ENCODE data around the gene PSAPL1. TPM values are rescaled to one million over a fixed set of nuclear protein-coding genes. Genes with fewer than 3 reads are reported as not detected.

PSAPL1 gene
- total RNA-seq, 1 donor from 2014 or later = not detected

DNA sequence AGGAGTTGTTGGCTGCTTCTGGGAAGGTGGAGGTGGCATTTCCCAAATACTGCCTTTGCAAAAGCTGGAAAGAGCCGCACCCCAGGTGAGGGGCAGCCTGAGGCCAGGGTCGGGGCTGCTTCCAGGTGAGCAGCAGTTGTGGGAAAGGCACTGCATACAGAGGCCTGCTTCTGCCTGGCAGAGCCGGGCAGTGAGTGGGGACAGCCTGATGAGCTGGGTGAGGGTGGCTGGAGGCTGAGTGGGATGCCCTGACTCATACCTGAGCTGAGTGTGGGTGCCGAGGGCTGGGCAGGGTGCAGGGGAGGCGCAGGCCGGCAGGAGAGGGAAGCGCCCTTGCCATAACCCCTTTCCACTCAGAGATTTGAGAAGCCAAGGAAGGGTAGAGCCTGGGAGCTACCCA, 6.5 kb upstream of the PSAPL1 start:
- peaks cover 10% of the 10 kb centered on the region for H3K36me3 Mint-ChIP-seq (ENCODE audit: low read depth)
- H3K9me3 Mint-ChIP-seq (ENCODE audit: low read depth) = peaks cover 8% of the 10 kb centered on the region
- TF ChIP-seq, protein P1, sequence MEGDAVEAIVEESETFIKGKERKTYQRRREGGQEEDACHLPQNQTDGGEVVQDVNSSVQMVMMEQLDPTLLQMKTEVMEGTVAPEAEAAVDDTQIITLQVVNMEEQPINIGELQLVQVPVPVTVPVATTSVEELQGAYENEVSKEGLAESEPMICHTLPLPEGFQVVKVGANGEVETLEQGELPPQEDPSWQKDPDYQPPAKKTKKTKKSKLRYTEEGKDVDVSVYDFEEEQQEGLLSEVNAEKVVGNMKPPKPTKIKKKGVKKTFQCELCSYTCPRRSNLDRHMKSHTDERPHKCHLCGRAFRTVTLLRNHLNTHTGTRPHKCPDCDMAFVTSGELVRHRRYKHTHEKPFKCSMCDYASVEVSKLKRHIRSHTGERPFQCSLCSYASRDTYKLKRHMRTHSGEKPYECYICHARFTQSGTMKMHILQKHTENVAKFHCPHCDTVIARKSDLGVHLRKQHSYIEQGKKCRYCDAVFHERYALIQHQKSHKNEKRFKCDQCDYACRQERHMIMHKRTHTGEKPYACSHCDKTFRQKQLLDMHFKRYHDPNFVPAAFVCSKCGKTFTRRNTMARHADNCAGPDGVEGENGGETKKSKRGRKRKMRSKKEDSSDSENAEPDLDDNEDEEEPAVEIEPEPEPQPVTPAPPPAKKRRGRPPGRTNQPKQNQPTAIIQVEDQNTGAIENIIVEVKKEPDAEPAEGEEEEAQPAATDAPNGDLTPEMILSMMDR (IDR thresholded peaks at IDR 0.05) = no peak
- H3K27ac Mint-ChIP-seq (ENCODE audit: unreplicated experiment) = no peak overlapping the region
- H3K27me3 Mint-ChIP-seq (ENCODE audit: low read depth) = peaks cover 39% of the 10 kb centered on the region
- DNase-seq (ENCODE audit: low spot score) = no peak
- H3K4me1 Mint-ChIP-seq (ENCODE audit: low read depth) = no peaks in the 10 kb centered on the region
- H3K4me3 Mint-ChIP-seq (ENCODE audit: unreplicated experiment) = no peak overlapping the region

DNA sequence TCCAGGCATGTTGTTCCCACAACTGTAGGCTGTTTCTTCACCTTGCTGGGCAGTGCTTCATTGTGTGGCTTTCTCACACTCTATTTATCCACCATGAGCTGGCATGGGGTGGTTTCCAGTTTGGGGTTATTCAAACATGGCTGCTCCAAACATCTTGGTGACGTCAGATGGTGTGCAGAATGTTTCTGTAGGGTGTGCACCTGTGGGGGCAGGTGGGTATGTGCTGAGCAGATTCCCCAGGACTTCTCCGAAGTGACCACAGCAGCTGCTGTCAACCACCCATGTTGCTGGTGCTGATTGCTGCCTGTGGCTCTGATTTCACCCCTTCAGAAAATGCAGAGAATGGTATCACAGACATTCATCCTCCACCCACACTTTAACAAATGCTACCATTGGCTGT, 5.0 kb upstream of the PSAPL1 start:
- peaks cover 6% of the 10 kb centered on the region for H3K4me1 Mint-ChIP-seq (ENCODE audit: low read depth)
- TF ChIP-seq, protein P1 (IDR thresholded peaks at IDR 0.05) = no peak
- no peak for DNase-seq (ENCODE audit: low spot score)
- no peak overlapping the region for H3K4me3 Mint-ChIP-seq (ENCODE audit: unreplicated experiment)
- H3K9me3 Mint-ChIP-seq (ENCODE audit: low read depth) = peaks cover 8% of the 10 kb centered on the region
- peaks cover 10% of the 10 kb centered on the region for H3K36me3 Mint-ChIP-seq (ENCODE audit: low read depth)
- no peak overlapping the region for H3K27ac Mint-ChIP-seq (ENCODE audit: unreplicated experiment)
- peaks cover 40% of the 10 kb centered on the region for H3K27me3 Mint-ChIP-seq (ENCODE audit: low read depth)

DNA sequence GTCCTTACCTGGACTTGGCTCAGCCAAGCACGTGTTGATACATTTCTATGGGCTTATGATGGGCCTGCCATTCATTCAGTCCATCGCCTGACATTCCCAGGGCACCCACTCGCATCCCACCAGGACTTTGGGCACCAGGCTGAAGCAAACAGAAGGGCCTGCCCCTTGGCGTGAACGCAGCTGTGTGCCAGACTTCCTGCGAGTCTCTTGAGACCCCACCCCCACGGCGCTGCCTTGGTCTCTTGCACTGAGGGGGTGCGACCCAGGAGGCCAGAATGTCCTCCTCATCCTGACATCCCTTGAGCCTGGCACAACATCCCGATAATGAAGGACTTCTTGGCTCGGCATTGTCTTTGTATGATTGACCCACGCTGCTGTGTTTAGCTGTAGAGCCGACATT, 1.5 kb upstream of the PSAPL1 start:
- H3K4me3 Mint-ChIP-seq (ENCODE audit: unreplicated experiment) = no peak overlapping the region
- TF ChIP-seq, protein P1 (IDR thresholded peaks at IDR 0.05) = no peak
- DNase-seq (ENCODE audit: low spot score) = no peak
- peaks cover 6% of the 10 kb centered on the region for H3K36me3 Mint-ChIP-seq (ENCODE audit: low read depth)
- H3K9me3 Mint-ChIP-seq (ENCODE audit: low read depth) = peaks cover 8% of the 10 kb centered on the region
- no peak overlapping the region for H3K27ac Mint-ChIP-seq (ENCODE audit: unreplicated experiment)
- peaks cover 31% of the 10 kb centered on the region for H3K27me3 Mint-ChIP-seq (ENCODE audit: low read depth)
- peaks cover 6% of the 10 kb centered on the region for H3K4me1 Mint-ChIP-seq (ENCODE audit: low read depth)

DNA sequence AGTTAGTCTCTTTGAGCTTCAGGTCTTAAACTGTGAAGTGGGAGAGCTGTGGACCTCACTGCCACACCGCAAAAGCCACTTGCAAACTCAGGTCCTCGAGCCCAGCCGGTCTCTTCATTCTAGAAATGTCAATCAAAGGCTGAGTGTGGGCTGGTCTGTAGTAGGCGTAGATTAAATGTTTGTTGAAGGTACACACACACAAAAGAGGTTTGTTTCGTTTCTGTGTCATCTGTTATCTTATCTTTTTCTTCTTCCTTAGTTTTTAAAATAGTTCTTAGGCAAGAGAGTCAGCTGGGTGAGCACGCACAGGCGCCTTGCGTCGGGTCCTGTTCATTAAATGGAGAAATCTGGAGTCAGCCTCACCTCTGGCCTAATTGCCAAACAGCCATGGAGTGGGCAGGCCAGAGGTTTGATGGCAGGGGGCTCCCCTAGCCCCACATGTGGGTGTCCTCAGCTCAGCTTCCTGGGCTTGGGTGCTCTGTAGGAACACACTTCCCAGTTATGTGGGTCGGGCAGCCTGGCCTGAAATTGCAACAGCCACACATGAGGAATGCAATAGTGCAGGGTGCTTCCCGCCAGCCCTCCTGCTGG, 836 bp upstream of the PSAPL1 start:
- no peak overlapping the region for H3K4me3 Mint-ChIP-seq (ENCODE audit: unreplicated experiment)
- H3K27ac Mint-ChIP-seq (ENCODE audit: unreplicated experiment) = no peak overlapping the region

DNA sequence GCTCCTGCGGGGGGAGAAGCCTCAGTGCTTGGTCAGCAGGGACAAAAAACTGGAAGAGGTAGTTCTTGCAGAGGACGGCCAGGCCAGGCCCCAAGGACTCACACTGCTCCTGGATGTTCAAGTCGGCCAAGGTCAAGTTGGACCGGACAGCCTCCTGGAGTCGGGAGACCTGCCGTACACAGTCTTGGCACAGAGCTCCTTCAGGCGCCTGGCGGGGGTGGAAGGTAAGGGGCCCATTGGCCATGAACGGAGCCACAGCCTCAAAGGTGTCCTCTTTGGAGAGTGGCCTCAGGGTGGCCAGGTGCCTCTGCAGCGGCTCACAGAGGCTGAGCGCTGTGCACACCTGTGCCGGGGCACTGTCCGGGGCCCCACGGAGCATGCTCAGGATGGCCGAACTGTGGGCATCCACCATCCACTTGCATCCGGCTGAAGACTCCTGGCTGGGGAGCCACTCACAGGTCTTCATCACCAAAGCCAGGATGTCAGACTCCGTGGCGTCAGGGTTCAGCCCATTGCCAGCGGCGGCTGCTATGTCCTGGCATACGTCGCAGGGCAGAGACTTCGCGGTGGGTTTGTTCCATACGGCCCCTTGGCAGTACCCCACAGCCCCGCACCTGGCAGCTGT, 477 bp downstream of the PSAPL1 start:
- Mint-ChIP-seq H3K9me3 (ENCODE audit: low read depth) (peaks cover 5% of the 10 kb centered on the region), H3K27ac (ENCODE audit: unreplicated experiment) (no peak overlapping the region), H3K4me3 (ENCODE audit: unreplicated experiment) (no peak overlapping the region), H3K36me3 (ENCODE audit: low read depth) (peaks cover 2% of the 10 kb centered on the region), H3K27me3 (ENCODE audit: low read depth) (peaks cover 17% of the 10 kb centered on the region), H3K4me1 (ENCODE audit: low read depth) (peaks cover 11% of the 10 kb centered on the region)
- TF ChIP-seq, protein P1 (IDR thresholded peaks at IDR 0.05) = no peak
- DNase-seq (ENCODE audit: low spot score) = peak; percentile 86

More for the DNA sequence above, 836 bp upstream of the PSAPL1 start:
- Mint-ChIP-seq H3K4me1 (ENCODE audit: low read depth) (peaks cover 6% of the 10 kb centered on the region), H3K36me3 (ENCODE audit: low read depth) (peaks cover 5% of the 10 kb centered on the region), H3K27me3 (ENCODE audit: low read depth) (peaks cover 28% of the 10 kb centered on the region), H3K9me3 (ENCODE audit: low read depth) (peaks cover 8% of the 10 kb centered on the region)
- TF ChIP-seq, protein P1 (IDR thresholded peaks at IDR 0.05) = no peak
- DNase-seq (ENCODE audit: low spot score) = no peak
